ENCODE results near the gene ZBTB38.

The ZBTB38 gene, protein sequence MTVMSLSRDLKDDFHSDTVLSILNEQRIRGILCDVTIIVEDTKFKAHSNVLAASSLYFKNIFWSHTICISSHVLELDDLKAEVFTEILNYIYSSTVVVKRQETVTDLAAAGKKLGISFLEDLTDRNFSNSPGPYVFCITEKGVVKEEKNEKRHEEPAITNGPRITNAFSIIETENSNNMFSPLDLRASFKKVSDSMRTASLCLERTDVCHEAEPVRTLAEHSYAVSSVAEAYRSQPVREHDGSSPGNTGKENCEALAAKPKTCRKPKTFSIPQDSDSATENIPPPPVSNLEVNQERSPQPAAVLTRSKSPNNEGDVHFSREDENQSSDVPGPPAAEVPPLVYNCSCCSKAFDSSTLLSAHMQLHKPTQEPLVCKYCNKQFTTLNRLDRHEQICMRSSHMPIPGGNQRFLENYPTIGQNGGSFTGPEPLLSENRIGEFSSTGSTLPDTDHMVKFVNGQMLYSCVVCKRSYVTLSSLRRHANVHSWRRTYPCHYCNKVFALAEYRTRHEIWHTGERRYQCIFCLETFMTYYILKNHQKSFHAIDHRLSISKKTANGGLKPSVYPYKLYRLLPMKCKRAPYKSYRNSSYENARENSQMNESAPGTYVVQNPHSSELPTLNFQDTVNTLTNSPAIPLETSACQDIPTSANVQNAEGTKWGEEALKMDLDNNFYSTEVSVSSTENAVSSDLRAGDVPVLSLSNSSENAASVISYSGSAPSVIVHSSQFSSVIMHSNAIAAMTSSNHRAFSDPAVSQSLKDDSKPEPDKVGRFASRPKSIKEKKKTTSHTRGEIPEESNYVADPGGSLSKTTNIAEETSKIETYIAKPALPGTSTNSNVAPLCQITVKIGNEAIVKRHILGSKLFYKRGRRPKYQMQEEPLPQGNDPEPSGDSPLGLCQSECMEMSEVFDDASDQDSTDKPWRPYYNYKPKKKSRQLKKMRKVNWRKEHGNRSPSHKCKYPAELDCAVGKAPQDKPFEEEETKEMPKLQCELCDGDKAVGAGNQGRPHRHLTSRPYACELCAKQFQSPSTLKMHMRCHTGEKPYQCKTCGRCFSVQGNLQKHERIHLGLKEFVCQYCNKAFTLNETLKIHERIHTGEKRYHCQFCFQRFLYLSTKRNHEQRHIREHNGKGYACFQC (N-terminal part only)

DNA sequence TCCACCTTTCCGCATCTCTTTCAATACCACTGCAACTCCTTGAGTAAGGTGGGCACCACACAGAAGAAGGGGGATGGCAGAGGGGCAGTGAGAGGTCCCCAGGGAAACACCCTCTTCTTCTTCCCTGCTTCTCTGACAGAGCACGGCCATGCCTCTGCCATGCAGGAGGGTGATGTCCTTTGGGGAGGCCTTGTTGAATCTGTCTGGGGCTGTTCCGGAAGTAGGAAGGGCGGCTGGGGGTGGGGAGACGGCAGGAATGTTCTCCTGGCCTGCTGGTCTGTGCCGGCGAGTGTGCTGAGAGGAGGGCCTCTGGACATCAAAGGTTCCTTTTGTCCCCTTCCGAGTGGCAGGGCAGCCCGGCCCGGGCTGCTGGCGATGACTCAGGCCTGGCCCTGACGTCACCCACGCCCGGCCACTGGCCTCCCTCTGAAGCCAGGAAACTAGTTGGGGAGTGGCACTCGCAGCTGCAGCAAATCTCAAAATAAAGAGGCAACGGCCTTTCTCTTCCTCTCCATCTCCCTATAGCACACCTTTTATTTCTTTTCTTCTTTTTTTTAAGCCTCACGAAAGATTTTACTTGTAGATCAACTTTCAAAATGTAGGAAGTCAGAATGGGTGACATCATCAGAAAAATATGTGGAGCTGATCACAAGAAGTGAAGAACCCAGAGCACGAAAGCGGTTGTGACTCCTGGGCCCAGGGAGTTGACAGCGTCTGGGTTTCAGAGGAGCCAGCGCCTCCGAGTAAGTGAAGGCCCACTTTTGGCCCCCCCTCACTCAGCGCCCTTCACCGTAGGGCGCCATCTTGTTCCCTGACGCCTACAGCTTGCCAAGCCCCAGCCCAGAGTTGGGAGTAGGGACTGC is at the start of gene ZBTB38:
TSS of gene ZBTB38 (plus strand) at position 443 of the 863 bp plus-strand sequence. CDS start 73,885 bp downstream, outside the sequence.
- no peak for DNase-seq (ENCODE audit: extremely low read depth in 1 of 2, low read depth in 1 of 2)

DNA sequence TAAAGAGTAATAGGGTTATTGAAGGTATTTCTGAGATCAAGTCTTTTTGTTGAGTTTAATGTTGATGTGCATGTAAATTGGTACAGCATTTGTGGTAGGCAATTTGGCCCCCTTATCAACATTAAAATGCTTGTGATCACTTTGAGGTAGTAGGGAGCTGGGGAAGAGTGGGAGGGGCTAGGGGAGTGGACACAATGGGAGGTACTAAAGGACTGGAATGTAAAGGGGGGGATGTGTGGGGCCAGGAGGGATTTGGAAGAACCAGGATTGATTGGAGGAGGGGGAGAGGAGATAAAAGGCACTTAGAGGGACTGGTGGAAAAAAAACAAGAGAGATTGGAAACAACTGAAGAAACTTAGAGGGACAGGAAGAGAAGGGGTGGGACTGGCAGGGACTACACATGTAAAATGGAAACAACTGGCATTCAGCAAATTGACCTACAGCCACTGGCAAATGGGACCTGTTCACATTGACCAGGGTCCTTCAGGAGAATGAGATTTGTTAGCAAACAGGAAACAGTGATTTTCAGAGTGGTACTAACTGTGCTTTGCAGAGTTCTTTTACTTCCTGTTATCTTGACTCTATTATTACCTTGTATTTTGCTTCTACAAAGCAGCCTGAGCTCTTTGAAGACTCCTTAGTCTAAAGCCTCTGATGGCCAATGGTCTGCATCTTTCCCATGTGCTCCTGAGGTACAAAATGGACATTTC is 47.8 kb upstream of the ZBTB38 start:
- DNase-seq (ENCODE audit: extremely low read depth in 1 of 2, low read depth in 1 of 2): no peak

DNA sequence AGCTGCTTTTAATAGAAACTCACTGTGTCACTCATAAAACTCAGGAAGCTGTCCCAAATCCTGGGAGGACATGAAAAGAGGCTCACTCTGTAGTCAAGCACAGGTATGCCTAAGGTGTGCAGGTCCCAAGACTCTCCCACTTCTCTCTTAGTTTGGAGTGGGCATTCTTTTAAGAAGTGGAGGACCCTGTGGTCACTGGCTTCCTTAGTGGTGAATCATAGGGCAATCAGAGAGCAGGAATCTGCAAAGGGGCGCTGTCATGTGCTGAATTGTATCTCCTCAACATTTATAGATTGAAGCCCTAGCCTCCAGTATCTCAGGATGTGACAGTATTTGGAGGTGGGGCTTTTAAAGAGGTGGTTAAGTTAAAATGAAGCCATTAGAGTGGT is 47.2 kb upstream of the ZBTB38 start:
- no peak for DNase-seq (ENCODE audit: extremely low read depth in 1 of 2, low read depth in 1 of 2)

DNA sequence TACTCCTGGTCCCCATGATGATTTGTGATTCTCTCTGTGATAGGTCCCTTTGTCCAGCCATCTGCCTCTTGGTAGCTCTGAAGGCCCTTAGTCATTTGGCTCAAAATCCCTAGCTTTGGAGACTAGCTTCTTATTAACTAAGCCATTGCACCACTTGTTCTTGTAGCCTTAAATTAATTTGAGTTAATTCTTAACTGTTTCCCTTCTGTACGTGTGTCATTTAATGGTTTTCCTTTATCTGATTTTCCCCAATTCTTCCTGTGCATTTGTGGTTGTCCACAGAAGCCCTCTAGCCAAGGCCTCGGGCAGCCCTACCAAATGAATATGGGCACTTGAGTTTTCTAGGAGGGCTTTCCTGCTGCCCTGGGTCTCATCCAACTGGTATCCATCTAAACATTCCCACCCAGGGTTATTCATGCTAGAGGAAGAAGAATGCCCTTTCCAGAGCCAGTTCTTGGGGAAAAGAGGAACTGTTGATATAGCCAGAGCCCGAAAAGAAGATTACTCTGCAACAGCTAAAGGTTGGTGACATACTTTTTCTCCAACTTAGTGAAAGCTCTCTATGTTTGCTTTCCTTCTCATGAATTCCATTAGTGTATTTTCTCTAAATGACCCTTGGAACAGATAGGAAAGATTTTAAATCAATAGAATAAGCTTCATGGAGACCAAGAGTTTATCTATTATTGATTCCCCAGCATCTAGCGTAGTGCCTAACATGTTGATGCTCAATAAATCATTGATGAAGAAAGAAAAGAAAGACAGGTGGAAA is 44.2 kb upstream of the ZBTB38 start:
- no peak for DNase-seq (ENCODE audit: extremely low read depth in 1 of 2, low read depth in 1 of 2)

DNA sequence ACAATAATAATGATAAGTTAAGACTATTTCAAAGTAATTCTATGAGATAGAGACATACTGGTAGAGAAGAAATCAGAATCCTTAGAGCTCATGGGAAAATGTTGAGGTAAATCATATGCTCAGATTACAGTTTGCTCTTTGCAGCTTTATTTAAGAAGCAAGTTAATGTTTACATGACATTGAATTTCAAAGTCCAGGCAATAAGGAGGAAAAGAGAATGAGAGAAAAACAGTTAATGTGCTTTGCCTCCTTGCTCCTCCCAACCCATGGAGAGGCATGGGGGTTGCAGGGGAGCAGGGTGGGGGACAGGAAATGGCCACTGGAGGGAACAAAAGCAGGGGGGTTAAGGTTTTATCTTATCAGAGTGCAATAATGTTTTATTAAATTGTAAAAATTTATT is 42.2 kb upstream of the ZBTB38 start:
- DNase-seq (ENCODE audit: extremely low read depth in 1 of 2, low read depth in 1 of 2): no peak

DNA sequence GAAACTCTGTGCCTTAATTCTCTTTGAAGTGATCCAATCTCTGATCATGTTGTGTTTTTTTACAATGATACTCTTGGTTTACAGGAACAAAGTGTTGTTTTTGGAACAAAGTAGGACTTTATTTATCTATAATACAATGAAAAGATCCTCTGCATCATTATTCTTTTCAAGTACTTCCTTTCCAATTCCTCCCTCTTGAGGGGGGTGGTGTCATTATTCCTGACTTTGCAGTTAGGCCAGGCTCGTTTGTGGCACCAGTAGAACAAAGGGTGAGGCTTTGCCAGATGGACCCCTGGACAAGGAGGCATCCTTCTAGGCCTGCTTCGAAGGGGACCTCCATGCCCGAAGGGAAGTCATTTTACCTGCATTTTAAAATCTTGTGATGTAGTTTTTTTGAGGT is 41.7 kb upstream of the ZBTB38 start:
- DNase-seq (ENCODE audit: extremely low read depth in 1 of 2, low read depth in 1 of 2): no peak

DNA sequence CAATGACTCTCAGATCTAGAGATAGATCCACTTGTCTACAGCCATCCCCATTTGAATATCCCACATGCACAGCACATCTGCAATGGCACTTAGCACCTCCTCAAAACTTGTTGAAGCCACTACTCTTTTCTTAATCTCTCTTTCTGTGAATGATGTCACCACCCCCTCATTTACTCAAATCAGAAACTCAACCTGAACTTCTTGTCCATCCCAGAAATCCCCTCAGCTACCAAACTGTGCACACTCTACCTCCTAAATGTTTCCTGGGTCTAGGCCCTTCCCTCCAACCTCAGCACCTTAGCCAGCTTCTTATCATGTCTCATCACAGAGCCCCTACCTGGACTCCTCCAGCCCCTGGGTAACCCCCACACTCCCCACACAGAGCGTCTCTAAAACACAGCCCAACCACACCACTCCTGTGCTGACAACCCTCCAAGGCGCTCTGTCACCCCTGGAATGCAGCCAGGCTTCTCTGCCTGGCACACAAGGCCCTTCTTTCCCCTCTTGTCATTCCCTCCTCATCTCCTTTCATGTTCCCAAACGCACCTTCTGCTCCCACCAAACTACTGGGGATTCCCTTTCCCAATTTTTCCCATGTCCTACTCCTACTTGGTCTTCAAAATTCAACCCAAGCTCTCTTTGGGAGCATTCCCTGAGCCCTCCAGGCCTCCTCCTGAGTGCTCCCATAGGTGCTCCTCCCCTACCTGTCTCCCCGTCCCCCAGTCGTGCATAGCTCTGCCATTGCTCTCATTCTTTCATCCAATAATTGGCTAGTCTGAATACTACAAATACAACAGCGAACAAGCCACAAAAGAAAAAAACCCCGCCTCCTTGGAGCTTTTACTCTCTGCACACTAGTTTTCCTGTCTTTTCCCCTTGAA is 39.8 kb upstream of the ZBTB38 start:
- DNase-seq (ENCODE audit: extremely low read depth in 1 of 2, low read depth in 1 of 2): no peak

DNA sequence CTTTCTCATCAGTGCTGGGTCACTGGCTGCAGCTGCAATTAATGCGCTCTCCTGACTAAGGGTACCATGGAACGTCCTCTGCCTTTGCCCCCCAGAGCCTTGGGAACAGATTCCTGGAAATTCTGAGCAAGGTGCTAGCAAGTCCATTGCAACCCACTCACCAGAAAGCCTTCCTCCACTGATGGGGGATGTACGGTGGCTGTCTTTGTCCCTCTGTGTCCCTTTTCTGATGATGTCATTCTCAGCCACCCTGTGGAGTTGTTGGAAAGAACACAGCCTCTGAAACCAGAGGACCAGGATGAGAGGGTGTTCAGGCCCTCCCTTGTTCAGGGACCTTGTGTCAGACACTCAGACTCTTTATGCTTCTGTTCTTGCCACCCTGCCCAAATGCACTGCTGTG is 38.1 kb upstream of the ZBTB38 start:
- no peak for DNase-seq (ENCODE audit: extremely low read depth in 1 of 2, low read depth in 1 of 2)

DNA sequence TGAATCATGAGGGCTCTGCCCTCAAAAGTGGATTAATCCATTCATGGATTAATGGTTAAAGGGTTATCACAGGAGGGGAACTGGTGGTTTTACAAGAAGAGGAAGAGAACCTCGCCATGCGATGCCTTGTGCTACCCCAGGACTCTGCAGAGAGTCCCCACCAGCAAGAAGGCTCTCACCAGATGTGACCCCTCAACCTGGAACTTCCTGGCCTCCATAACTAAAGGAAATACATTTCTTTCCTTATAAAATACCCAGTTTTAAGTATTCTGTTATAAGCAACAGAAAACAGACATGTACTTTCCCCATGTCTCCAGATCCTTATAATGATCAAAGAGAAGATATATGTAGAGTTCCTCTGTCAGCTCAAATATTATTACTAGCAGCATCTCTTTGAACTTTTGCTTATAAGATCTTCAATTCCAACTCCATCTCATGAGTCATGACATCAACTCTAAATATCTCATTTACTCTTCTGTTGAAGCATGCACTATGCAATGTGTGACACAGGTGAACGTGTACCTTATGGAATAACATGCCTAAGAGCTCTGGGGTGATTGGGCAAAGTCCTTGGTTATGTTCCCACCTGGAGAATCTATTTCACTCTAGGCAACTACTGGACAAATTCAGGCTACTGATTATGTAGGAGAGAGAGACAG is 37.5 kb upstream of the ZBTB38 start:
- no peak for DNase-seq (ENCODE audit: extremely low read depth in 1 of 2, low read depth in 1 of 2)

DNA sequence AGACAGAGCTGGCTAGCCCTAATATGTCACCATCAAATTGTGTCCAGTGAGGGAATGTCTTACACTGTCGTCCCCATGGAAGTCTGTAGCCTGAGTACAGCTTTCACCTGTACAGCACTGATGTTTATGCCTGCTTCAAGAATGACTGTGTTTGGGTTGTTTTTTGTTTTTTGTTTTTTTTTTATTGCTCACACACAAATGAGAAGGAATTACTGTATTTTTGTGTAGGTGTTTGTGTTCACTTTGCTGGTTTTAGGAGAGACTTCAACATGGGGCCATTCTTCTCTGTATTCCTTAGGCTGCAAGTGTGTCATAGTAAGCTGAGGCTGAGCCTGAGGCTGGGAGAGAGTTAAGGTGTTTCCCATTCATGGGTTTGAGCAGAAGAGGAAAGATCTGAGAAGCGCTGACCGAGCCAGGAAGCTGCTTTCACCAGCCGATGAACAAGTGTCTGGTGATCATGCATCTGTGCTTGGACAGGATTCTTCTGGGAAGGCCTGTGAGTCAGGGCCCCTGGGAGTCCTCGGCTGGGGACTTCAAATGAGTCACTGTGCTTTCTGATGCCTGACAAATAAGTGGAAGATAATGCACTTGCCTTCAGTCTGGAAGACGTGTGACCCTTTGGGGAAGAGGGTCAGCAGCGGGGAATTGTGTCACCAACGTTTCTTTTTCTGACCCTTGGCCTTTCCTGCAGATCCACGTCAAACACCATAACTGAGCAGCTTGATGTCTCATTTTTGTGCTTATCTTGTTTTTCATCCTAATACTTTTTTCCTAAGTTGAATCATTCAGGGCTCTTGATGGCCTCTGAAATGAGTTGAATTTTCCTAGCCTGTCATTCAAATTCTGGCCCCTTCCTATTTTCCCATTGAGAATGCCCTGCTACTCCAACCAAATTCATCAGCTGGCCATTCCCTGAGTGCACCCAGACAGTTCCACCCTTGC is 36.7 kb upstream of the ZBTB38 start:
- no peak for DNase-seq (ENCODE audit: extremely low read depth in 1 of 2, low read depth in 1 of 2)

DNA sequence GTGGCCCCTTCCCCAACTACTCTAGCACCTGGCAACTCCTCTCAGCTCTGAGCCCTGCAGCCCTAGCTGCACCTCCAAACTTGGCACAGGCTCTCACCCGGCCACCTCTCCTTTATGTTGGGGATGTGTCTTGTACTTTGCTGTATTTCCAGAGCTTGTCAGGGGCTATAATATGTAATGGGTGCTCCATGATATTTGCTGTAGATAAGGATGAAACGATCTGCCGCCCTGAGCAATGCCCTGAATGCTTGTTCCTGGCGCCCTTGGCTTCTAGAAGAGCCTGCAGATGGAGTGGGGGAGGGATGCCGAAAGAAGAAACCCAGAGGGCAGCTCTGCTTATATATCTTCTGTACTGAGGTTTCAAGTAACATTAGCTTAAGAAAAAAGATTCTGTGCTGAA is 35.9 kb upstream of the ZBTB38 start:
- no peak for DNase-seq (ENCODE audit: extremely low read depth in 1 of 2, low read depth in 1 of 2)

DNA sequence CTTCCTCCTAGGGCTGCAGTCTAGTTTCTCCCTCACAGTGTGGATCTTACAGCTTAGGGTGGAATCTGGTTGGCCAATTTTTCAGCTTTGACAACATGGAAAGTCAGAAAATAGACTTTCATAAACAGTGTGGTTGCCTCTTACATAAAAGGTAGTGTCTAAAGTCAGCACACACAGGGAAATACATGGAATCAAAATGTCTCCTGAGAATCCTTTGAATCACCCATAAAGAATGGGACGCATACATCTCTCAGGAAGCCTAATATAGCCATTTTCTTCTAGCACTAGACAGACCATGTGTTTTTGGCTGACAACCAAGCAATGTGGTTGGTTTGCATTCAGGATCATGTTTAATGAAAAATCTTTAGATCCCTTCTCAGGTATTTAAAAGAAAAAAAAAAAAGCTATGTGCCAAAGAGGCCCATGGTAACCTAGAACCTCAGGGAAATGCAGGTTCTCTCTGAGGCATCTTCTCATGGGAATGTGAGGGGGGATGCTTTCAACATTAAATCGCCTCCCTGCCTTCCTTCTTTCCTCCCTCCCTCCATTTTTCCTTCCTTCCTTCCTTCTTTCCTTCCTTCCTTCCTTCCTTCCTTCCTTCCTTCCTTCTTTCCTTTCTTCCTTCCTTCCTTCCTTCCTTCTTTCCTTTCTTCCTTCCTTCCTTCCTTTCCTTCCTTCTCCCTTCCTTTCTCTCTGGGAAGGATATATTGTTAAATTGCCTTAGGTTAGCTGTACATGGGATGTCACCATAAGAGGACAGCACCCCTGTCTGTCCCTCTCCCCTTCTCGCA is 34.3 kb upstream of the ZBTB38 start:
- DNase-seq (ENCODE audit: extremely low read depth in 1 of 2, low read depth in 1 of 2): no peak

DNA sequence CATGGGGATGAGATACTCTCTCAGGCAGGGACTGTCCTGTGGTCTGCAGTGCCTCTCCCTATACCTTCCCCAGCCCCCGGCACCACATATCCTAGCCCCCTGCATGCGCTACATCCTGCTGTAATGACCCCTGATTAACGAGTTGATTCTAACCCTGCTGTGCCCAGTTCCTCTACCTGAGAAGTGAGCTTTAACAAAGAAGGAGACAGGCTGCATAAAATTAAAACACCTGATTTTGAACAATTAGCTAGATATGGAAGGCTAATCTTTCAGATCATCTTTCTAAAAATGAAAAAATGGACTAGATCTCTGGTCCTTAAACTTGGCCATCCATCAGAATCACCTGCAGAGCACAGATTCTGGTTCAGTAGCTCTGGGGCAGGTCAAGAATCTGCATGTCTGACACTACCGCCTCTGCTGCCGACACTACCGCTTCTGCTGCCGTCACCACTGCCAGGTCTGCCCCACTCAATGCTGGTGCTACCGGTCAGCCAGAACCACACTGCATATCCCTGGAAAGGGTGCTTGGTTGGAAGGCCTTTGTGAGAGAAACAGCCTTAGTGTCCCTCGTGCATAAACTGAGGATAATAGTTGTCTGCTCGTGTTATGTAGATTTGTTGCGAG is 33.6 kb upstream of the ZBTB38 start:
- DNase-seq (ENCODE audit: extremely low read depth in 1 of 2, low read depth in 1 of 2): no peak

DNA sequence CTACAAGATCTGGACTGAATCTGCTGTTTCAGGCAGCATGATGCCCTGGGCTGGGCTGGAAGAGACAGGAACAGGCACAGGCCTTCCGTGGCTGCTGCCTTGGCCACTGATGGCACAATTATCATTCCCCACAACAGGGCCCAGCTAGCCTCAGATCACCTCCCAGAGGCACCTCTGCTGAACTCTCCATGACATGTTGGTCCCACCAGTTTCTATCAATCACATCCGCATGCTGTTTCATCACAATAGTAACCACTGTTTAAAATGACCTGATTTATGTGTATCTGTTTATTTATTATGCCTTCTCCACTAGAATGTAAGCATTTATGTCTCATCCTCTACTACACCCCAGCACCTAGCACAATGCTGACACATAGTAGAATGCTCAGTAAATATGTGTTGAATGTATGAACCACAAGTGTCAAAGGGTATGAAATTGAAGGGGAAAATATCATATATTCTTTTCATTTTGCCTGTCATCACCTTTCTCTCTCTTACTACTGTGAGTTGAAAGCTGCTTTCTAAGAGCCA is 32.7 kb upstream of the ZBTB38 start:
- no peak for DNase-seq (ENCODE audit: extremely low read depth in 1 of 2, low read depth in 1 of 2)
